ENCODE results near the gene SCAMP3.
"Not testable (repeated sequence)": the region's sequence is repeated elsewhere in the genome, so short reads cannot be mapped to it uniquely, and the experiment has no call there.

The SCAMP3 gene

GRCh38 chr1:155241069-155241679, 21.0 kb downstream of the SCAMP3 start:
- no peak for TF ChIP-seq CTCF (IDR thresholded peaks at IDR 0.05; ENCODE audit: low read depth, low read length, missing control alignments)
- H3K4me3 ChIP-seq (replicated peaks; ENCODE audit: low read depth, low read length), result peak overlapping the region; percentile 45
- DNase-seq (ENCODE audit: extremely low read depth, low read depth), result peak; percentile 93

DNA sequence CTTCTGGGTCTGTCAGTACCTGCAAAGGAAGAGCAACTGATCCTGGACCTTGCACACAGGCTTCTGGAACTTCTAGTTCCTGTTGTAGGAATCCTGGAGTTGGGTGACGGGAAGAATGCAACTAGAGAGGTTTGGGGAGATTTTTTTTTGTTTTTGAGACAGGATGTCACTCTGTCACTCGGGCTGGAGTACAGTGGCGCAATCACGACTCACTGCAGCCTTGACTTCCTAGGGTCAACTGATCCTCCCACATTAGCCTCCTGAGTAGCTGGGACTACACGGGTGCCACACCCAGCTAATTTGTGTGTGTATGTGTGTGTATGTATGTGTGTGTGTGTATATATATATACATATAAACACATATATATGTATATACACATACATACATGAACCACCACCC, 25.7 kb downstream of the SCAMP3 start:
- H3K4me3 ChIP-seq (replicated peaks; ENCODE audit: low read depth, low read length), result no peak overlapping the region
- TF ChIP-seq CTCF (IDR thresholded peaks at IDR 0.05; ENCODE audit: low read depth, low read length, missing control alignments), result no peak
- DNase-seq (ENCODE audit: extremely low read depth, low read depth), result no peak

- DNase-seq (ENCODE audit: extremely low read depth, low read depth), result not testable (repeated sequence)
Measured at GRCh38 chr1:155235375-155235774, 26.8 kb downstream of the SCAMP3 start.

DNA sequence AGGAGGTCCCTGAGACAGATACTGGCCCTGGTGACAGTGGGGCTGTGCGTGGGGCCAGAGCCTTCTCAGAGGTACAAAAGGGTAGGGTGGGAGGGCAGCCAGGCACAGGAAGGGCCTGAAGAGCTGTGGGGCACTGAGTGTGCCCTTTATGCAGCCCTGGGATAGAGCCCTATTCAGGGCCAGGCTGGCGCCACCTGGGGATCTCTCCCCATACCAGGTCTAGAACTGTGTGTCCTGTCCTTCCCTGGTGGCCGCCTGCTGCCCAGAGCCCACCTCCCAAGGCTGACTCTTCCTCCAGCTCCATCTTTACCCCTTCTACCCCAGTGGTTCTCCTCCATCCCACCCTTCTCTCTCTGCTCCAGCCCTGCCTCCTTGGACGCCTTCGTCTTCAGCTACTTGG, 28.7 kb downstream of the SCAMP3 start:
- not testable (repeated sequence) for H3K4me3 ChIP-seq (replicated peaks; ENCODE audit: low read depth, low read length); DNase-seq (ENCODE audit: extremely low read depth, low read depth)

More at GRCh38 chr1:155235375-155235774, 26.8 kb downstream of the SCAMP3 start:
- H3K4me3 ChIP-seq (replicated peaks; ENCODE audit: low read depth, low read length), result not testable (repeated sequence)

- not testable (repeated sequence) for DNase-seq (ENCODE audit: extremely low read depth, low read depth); H3K4me3 ChIP-seq (replicated peaks; ENCODE audit: low read depth, low read length)
Measured at GRCh38 chr1:155232001-155232978, 29.9 kb downstream of the SCAMP3 start.

DNA sequence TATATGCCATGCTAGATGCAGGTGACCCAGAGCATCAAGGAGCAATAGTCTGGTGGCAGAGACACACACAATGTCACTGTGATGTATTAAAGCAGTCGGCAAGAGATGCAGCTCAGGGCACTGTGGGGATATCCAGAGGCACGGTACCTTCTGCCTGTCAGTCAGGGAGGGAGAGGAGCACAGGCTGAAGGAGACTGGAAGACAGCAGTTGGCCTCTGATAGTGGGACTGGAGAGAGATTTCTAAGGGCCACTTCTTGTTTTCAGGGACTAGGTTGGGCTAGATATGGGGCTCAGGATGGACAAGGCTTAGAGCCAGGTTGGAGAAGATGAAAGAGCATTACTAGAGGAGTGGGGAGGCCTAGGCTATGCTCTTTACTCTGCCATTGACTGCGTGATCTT, 30.9 kb downstream of the SCAMP3 start:
- DNase-seq (ENCODE audit: extremely low read depth, low read depth); H3K4me3 ChIP-seq (replicated peaks; ENCODE audit: low read depth, low read length): not testable (repeated sequence)

GRCh38 chr1:155228096-155228427, 34.1 kb downstream of the SCAMP3 start:
- TF ChIP-seq CTCF (IDR thresholded peaks at IDR 0.05; ENCODE audit: low read depth, low read length, missing control alignments), result no peak
- H3K4me3 ChIP-seq (replicated peaks; ENCODE audit: low read depth, low read length), result peak overlapping the region; percentile 89
- no peak for DNase-seq (ENCODE audit: extremely low read depth, low read depth)

- DNase-seq (ENCODE audit: extremely low read depth, low read depth), result peak; percentile 98
- H3K4me3 ChIP-seq (replicated peaks; ENCODE audit: low read depth, low read length), result peak overlapping the region; percentile 89
- no peak for TF ChIP-seq CTCF (IDR thresholded peaks at IDR 0.05; ENCODE audit: low read depth, low read length, missing control alignments)
Measured at GRCh38 chr1:155227261-155228095, 34.7 kb downstream of the SCAMP3 start.

Measured in HFF-Myc (cell line).